Measurements from ENCODE around the gene SHISA3.

The SHISA3 gene

DNA sequence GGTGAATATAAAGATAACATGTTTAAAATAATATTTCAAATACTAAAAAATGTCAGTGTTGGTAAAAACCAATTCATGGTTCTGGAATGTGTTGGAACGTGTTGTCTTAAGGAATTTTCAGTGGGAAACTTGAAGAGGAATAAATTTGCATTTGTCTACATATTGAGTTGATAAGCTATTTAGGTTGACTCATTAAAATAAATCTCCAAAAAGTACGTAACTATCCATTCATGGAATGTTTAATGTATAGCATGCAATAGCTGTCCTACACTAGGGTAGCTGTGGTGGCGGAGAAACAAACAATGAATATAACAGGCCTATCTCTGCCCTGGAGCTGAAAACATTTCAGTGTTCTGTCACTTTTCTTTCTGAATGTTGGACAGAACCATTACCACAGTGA, 20.3 kb downstream of the SHISA3 start:
- no peak overlapping the region for H3K4me2 ChIP-seq (ENCODE audit: low read length)
- H2BK120ac ChIP-seq (ENCODE audit: insufficient read depth, low read length, poor library complexity): no peak overlapping the region
- no peak overlapping the region for H4K91ac ChIP-seq (ENCODE audit: low read depth, low read length)
- no peak overlapping the region for H2BK5ac ChIP-seq (ENCODE audit: low read depth, low read length, poor library complexity)
- H3K79me1 ChIP-seq (ENCODE audit: low read length): no peaks in the 10 kb centered on the region
- H3K23ac ChIP-seq (ENCODE audit: low read length): no peak overlapping the region
- no peaks in the 10 kb centered on the region for H3K36me3 ChIP-seq (ENCODE audit: control insufficient read depth in 1 of 2, insufficient read depth in 2 of 2, low read length in 2 of 2)
- H4K8ac ChIP-seq (ENCODE audit: low read depth, low read length): no peak overlapping the region
- H2AK5ac ChIP-seq (ENCODE audit: low read length): no peak overlapping the region
- H2BK12ac ChIP-seq (ENCODE audit: low read length): no peak overlapping the region
- no peak for DNase-seq
- H3K27ac ChIP-seq (ENCODE audit: low read depth, low read length): no peak overlapping the region
- no peak overlapping the region for H3K4ac ChIP-seq (ENCODE audit: low read depth, low read length)
- H3K4me3 ChIP-seq (ENCODE audit: low read depth, low read length): no peak overlapping the region
- H3K79me2 ChIP-seq (ENCODE audit: control insufficient read depth, insufficient read depth, low read length, poor library complexity): no peaks in the 10 kb centered on the region
- no peak overlapping the region for H3K18ac ChIP-seq (ENCODE audit: low read length)
- no peak overlapping the region for H2AFZ ChIP-seq (ENCODE audit: insufficient read depth, low read length, poor library complexity)
- H3K14ac ChIP-seq (ENCODE audit: low read length): no peak overlapping the region
- WGBS (ENCODE audit: extremely low coverage, insufficient coverage, insufficient read length): no CpG with 5 or more reads among the region's 3 CpGs
- H3K4me1 ChIP-seq (ENCODE audit: control insufficient read depth in 1 of 2, insufficient read depth in 2 of 2, low read length in 2 of 2): peaks cover 0 to 2% of the 10 kb centered on the region in 2 experiments
- no peak overlapping the region for H3K9ac ChIP-seq (ENCODE audit: low read length)
- H3K27me3 ChIP-seq (ENCODE audit: insufficient read depth, low read length): no peaks in the 10 kb centered on the region
- no peak overlapping the region for H4K12ac ChIP-seq (ENCODE audit: low read depth, low read length)
- no peaks in the 10 kb centered on the region for H3K9me3 ChIP-seq (ENCODE audit: insufficient read depth, low read depth, low read length)

DNA sequence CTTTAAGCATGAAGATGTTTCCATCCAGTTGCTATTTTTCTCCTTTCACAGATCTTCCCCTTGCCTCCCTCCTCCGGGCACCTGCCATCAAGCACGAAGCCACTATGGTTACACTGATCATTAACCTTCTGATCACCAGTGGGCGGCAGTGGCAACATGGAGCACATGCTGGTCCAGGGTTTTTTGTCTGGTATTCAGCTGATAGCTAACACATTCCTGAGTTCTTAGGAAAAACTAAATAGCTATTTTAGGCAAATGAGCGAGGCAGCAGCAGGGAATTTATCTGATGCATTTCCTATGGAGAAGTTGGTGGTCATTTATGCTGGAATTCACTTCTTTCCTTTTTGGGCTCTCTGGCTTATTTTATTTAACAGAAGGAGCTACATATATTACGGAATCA, 22.9 kb downstream of the SHISA3 start:
- H3K9me3 ChIP-seq (ENCODE audit: insufficient read depth, low read depth, low read length): no peaks in the 10 kb centered on the region
- H4K12ac ChIP-seq (ENCODE audit: low read depth, low read length): no peak overlapping the region
- no peak overlapping the region for H3K9ac ChIP-seq (ENCODE audit: low read length)
- no peak overlapping the region for H4K91ac ChIP-seq (ENCODE audit: low read depth, low read length)
- H2BK120ac ChIP-seq (ENCODE audit: insufficient read depth, low read length, poor library complexity): no peak overlapping the region
- no peak for DNase-seq
- no peak overlapping the region for H3K4ac ChIP-seq (ENCODE audit: low read depth, low read length)
- no peaks in the 10 kb centered on the region for H3K27me3 ChIP-seq (ENCODE audit: insufficient read depth, low read length)
- no peaks in the 10 kb centered on the region for H3K79me2 ChIP-seq (ENCODE audit: control insufficient read depth, insufficient read depth, low read length, poor library complexity)
- H3K4me1 ChIP-seq (ENCODE audit: control insufficient read depth in 1 of 2, insufficient read depth in 2 of 2, low read length in 2 of 2): no peaks in the 10 kb centered on the region
- H2AK5ac ChIP-seq (ENCODE audit: low read length): no peak overlapping the region
- no peak overlapping the region for H3K4me2 ChIP-seq (ENCODE audit: low read length)
- no peaks in the 10 kb centered on the region for H3K36me3 ChIP-seq (ENCODE audit: control insufficient read depth in 1 of 2, insufficient read depth in 2 of 2, low read length in 2 of 2)
- H2AFZ ChIP-seq (ENCODE audit: insufficient read depth, low read length, poor library complexity): no peak overlapping the region
- H3K79me1 ChIP-seq (ENCODE audit: low read length): no peaks in the 10 kb centered on the region
- no peak overlapping the region for H3K4me3 ChIP-seq (ENCODE audit: low read depth, low read length)
- no peak overlapping the region for H3K27ac ChIP-seq (ENCODE audit: low read depth, low read length)
- no peak overlapping the region for H2BK12ac ChIP-seq (ENCODE audit: low read length)
- H2BK5ac ChIP-seq (ENCODE audit: low read depth, low read length, poor library complexity): no peak overlapping the region
- H3K18ac ChIP-seq (ENCODE audit: low read length): no peak overlapping the region
- no peak overlapping the region for H3K23ac ChIP-seq (ENCODE audit: low read length)
- H4K8ac ChIP-seq (ENCODE audit: low read depth, low read length): no peak overlapping the region
- no CpG with 5 or more reads among the region's 5 CpGs for WGBS (ENCODE audit: extremely low coverage, insufficient coverage, insufficient read length)
- no peak overlapping the region for H3K14ac ChIP-seq (ENCODE audit: low read length)

DNA sequence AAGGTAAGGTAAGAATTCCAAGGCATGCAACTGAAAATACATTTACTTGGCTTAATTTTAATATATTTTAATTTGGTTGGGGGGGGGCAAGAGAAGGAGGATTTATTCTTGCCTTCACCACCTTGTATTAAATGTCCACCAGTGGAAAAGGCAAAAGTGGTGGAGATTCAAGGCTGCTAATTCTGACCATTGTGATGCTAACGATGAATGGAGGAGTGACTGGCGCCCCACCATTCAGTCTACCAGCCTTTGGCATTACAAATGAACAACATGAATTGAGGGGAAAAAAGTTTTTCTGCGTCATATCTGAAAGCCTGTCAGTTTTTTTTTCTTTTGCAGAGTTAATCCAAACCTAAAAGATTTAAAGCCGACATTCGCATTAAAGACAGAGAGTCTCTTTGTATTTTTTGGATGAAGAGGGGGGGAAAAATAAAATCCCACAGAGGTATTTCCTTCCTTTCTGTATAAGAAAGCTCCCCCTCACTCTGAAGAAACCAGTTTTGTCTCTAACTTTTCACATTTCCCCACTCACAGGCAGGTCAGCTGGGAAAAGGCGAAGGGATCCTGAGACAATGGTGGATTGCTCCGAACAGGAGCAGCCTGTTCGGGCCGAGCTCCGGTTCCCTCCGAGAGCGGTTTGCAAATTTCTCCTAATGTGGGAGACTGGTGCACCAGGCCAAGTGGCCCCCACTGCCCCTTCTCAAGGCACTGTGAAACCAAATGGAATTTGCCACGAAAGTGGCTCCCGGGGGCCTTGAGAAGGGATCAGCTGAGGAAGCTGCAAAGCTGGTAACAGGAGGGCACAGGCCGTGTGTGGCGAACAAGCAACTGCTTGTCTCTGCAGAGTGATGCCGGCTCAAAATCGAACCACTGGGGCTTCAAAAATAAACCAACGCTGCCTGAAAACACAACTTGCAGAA, 28.1 kb downstream of the SHISA3 start:
- Histone ChIP-seq H3K9me3 (ENCODE audit: insufficient read depth, low read depth, low read length) (no peaks in the 10 kb centered on the region), H3K79me1 (ENCODE audit: low read length) (no peaks in the 10 kb centered on the region), H3K4me2 (ENCODE audit: low read length) (no peak overlapping the region), H3K36me3 (ENCODE audit: control insufficient read depth in 1 of 2, insufficient read depth in 2 of 2, low read length in 2 of 2) (no peaks in the 10 kb centered on the region), H3K9ac (ENCODE audit: low read length) (no peak overlapping the region), H3K4me1 (ENCODE audit: control insufficient read depth in 1 of 2, insufficient read depth in 2 of 2, low read length in 2 of 2) (no peaks in the 10 kb centered on the region), H2BK120ac (ENCODE audit: insufficient read depth, low read length, poor library complexity) (no peak overlapping the region), H3K4ac (ENCODE audit: low read depth, low read length) (no peak overlapping the region), H2AK5ac (ENCODE audit: low read length) (no peak overlapping the region), H3K79me2 (ENCODE audit: control insufficient read depth, insufficient read depth, low read length, poor library complexity) (no peaks in the 10 kb centered on the region), H2AFZ (ENCODE audit: insufficient read depth, low read length, poor library complexity) (no peak overlapping the region), H3K14ac (ENCODE audit: low read length) (no peak overlapping the region), H3K27ac (ENCODE audit: low read depth, low read length) (no peak overlapping the region), H4K91ac (ENCODE audit: low read depth, low read length) (no peak overlapping the region), H3K18ac (ENCODE audit: low read length) (no peak overlapping the region), H4K8ac (ENCODE audit: low read depth, low read length) (no peak overlapping the region), H4K12ac (ENCODE audit: low read depth, low read length) (no peak overlapping the region), H3K23ac (ENCODE audit: low read length) (no peak overlapping the region), H3K4me3 (ENCODE audit: low read depth, low read length) (no peak overlapping the region), H3K27me3 (ENCODE audit: insufficient read depth, low read length) (no peaks in the 10 kb centered on the region), H2BK5ac (ENCODE audit: low read depth, low read length, poor library complexity) (no peak overlapping the region), H2BK12ac (ENCODE audit: low read length) (no peak overlapping the region)
- no peak for DNase-seq
- WGBS (ENCODE audit: extremely low coverage, insufficient coverage, insufficient read length): no CpG with 5 or more reads among the region's 19 CpGs

DNA sequence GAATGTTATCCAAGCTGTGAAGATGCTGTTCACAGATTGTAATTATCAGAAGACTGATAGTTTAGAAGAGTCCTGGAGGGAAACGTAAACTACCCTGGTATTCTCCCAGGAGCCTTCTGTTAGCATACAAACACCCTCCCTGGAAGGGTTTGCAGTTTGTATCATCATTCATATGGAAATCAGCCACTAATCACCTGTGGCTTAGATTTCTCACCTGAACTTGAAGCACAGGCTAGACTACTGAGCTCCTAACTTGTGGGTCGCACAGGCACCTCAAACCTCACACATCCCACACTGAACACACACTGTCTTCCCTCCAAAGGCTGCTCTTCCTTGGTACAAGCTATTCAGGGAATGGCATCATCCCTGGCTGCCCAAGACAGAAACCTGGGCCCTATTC, 30.7 kb downstream of the SHISA3 start:
- no peak overlapping the region for H2BK12ac ChIP-seq (ENCODE audit: low read length)
- no peak overlapping the region for H3K27ac ChIP-seq (ENCODE audit: low read depth, low read length)
- no peaks in the 10 kb centered on the region for H3K36me3 ChIP-seq (ENCODE audit: control insufficient read depth in 1 of 2, insufficient read depth in 2 of 2, low read length in 2 of 2)
- no peaks in the 10 kb centered on the region for H3K4me1 ChIP-seq (ENCODE audit: control insufficient read depth in 1 of 2, insufficient read depth in 2 of 2, low read length in 2 of 2)
- no peak overlapping the region for H2AK5ac ChIP-seq (ENCODE audit: low read length)
- no peak overlapping the region for H3K4me2 ChIP-seq (ENCODE audit: low read length)
- no peaks in the 10 kb centered on the region for H3K79me2 ChIP-seq (ENCODE audit: control insufficient read depth, insufficient read depth, low read length, poor library complexity)
- H4K8ac ChIP-seq (ENCODE audit: low read depth, low read length): no peak overlapping the region
- no peak for DNase-seq
- H3K14ac ChIP-seq (ENCODE audit: low read length): no peak overlapping the region
- H3K18ac ChIP-seq (ENCODE audit: low read length): no peak overlapping the region
- no CpG with 5 or more reads among the region's 2 CpGs for WGBS (ENCODE audit: extremely low coverage, insufficient coverage, insufficient read length)
- no peak overlapping the region for H4K12ac ChIP-seq (ENCODE audit: low read depth, low read length)
- no peak overlapping the region for H3K4ac ChIP-seq (ENCODE audit: low read depth, low read length)
- H3K79me1 ChIP-seq (ENCODE audit: low read length): no peaks in the 10 kb centered on the region
- no peaks in the 10 kb centered on the region for H3K9me3 ChIP-seq (ENCODE audit: insufficient read depth, low read depth, low read length)
- no peak overlapping the region for H2AFZ ChIP-seq (ENCODE audit: insufficient read depth, low read length, poor library complexity)
- H3K27me3 ChIP-seq (ENCODE audit: insufficient read depth, low read length): no peaks in the 10 kb centered on the region
- no peak overlapping the region for H3K23ac ChIP-seq (ENCODE audit: low read length)
- H3K4me3 ChIP-seq (ENCODE audit: low read depth, low read length): no peak overlapping the region
- no peak overlapping the region for H4K91ac ChIP-seq (ENCODE audit: low read depth, low read length)
- peak overlapping the region; percentile 18 for H3K9ac ChIP-seq (ENCODE audit: low read length)
- no peak overlapping the region for H2BK120ac ChIP-seq (ENCODE audit: insufficient read depth, low read length, poor library complexity)
- H2BK5ac ChIP-seq (ENCODE audit: low read depth, low read length, poor library complexity): no peak overlapping the region
